A549 (cell line): ENCODE results near the gene SLC22A23. TPM values are rescaled to one million over a fixed set of nuclear protein-coding genes. Genes with fewer than 3 reads are reported as not detected.

ENCODE experiments used
- ATAC-seq, 2 experiments: fragments of 200-7000 bp in 1 of 2; fragments of >200 bp in 1 of 2; cut with Nextera tagmentation in 1 of 2; cut with Tn5 transposase in 1 of 2; 3 replicates each; pipeline versions ENCODE4 v1.8.0 to v1.9.1; 2018 to 2020; ENCODE audit warnings: mild to moderate bottlenecking in 1 of 2, moderate library complexity in 1 of 2
- CTCF ChIA-PET: fragments of 300-600 bp; sonication (Branson Sonifier 250); formaldehyde crosslinking; extraction: SDS; loops from one replicate; lab custom pipeline; 2021; ENCODE audit warnings: antibody characterized with exemption, inconsistent platforms; lab: Yijun Ruan, JAX
- POLR2A ChIA-PET: fragments of 350-600 bp; formaldehyde crosslinking; extraction: SDS; loops from one replicate; lab custom pipeline; 2021; ENCODE audit warnings: antibody characterized with exemption, inconsistent platforms; lab: Yijun Ruan, JAX
- DNase-seq, 2 experiments: peaks; one replicate each; pipeline versions ENCODE4 v3.0.0 to v3.0.0-alpha.2; 2011 to 2016; ENCODE audit warnings: low read depth in 1 of 2, low spot score in 1 of 2
- FAIRE-seq: peaks from 2 replicates; lab custom pipeline; 2011; peaks lifted over from hg19 to GRCh38; lab: Jason Lieb, UNC
- H3K27ac ChIP-seq, 2 experiments: fragments of >200 bp; sonication (Bioruptor Twin); formaldehyde crosslinking; 3 replicates each; pipeline ENCODE4 v1.5.1; 2016 to 2017
- H3K4me1 ChIP-seq: fragments of >200 bp; sonication (Bioruptor Twin); formaldehyde crosslinking; 3 replicates; pipeline ENCODE4 v1.6.1; 2016
- H3K4me2 ChIP-seq: fragments of >200 bp; sonication (Bioruptor Twin); formaldehyde crosslinking; 3 replicates; pipeline ENCODE4 v1.6.1; 2016
- H3K4me3 ChIP-seq: fragments of >200 bp; sonication (Bioruptor Twin); formaldehyde crosslinking; 3 replicates; pipeline ENCODE4 v1.5.1; 2016
- H3K9me3 ChIP-seq: fragments of >200 bp; sonication (Bioruptor Twin); formaldehyde crosslinking; 3 replicates; pipeline ENCODE4 v1.6.1; 2016
- BCL3 ChIP-seq: fragments of >200 bp; sonication (Bioruptor Twin); formaldehyde crosslinking; IDR thresholded peaks from 3 replicates; pipeline ENCODE4 v1.6.1; 2016
- E2F6 ChIP-seq: IDR thresholded peaks from 2 replicates; pipeline ENCODE4 v1.6.1; 2012; ENCODE audit warnings: low read depth, borderline replicate concordance
- ELK1 ChIP-seq: fragments of 150-350 bp; IDR thresholded peaks from 2 replicates; pipeline ENCODE4 v1.6.1; 2014; ENCODE audit warnings: low read depth, mild to moderate bottlenecking, low read length
- ESRRA ChIP-seq: fragments of 150-350 bp; IDR thresholded peaks from 2 replicates; pipeline ENCODE4 v1.6.1; 2014; ENCODE audit warnings: mild to moderate bottlenecking, low read length, borderline replicate concordance
- FOSB ChIP-seq: fragments of 250-450 bp; sonication (Bioruptor Pico); IDR thresholded peaks from 2 replicates; pipeline ENCODE4 v1.5.0; 2020; ENCODE audit warnings: mild to moderate bottlenecking, moderate library complexity
- FOXS1 ChIP-seq: fragments of 250-450 bp; sonication (Bioruptor Pico); IDR thresholded peaks from 2 replicates; pipeline ENCODE4 v1.5.0; 2020; ENCODE audit warnings: mild to moderate bottlenecking, moderate library complexity
- GATA3 ChIP-seq: IDR thresholded peaks from 2 replicates; pipeline ENCODE4 v1.6.1; 2012; ENCODE audit warnings: borderline replicate concordance
- HDAC2 ChIP-seq: fragments of 200-600 bp; sonication (generic); IDR thresholded peaks from 2 replicates; pipeline ENCODE4 v1.6.1; 2016
- HES2 ChIP-seq: fragments of >200 bp; sonication (Bioruptor Twin); formaldehyde crosslinking; IDR thresholded peaks from 2 replicates; pipeline ENCODE4 v1.6.1; 2016
- HOXA7 ChIP-seq: fragments of 250-450 bp; sonication (Bioruptor Pico); IDR thresholded peaks from 2 replicates; pipeline ENCODE4 v1.5.0; 2020; ENCODE audit warnings: mild to moderate bottlenecking, moderate library complexity
- HOXB5 ChIP-seq: fragments of 250-450 bp; sonication (Bioruptor Pico); IDR thresholded peaks from 2 replicates; pipeline ENCODE4 v1.5.0; 2020; ENCODE audit warnings: mild to moderate bottlenecking, moderate library complexity
- KDM5A ChIP-seq: fragments of 200-600 bp; sonication (generic); IDR thresholded peaks from 2 replicates; pipeline ENCODE4 v1.6.1; 2016; ENCODE audit warnings: antibody characterized with exemption, mild to moderate bottlenecking
- MAZ ChIP-seq: fragments of 150-350 bp; IDR thresholded peaks from 2 replicates; pipeline ENCODE4 v1.6.1; 2014; ENCODE audit warnings: antibody characterized with exemption, low read depth, low read length, borderline replicate concordance
- NR3C1 ChIP-seq: fragments of >200 bp; sonication (Bioruptor Twin); formaldehyde crosslinking; IDR thresholded peaks from 3 replicates; pipeline ENCODE4 v1.6.1; 2017
- RAD21 ChIP-seq, 2 experiments: fragments of >200 bp in 1 of 2; sonication (Bioruptor Twin) in 1 of 2; formaldehyde crosslinking in 1 of 2; IDR thresholded peaks in 1 of 2; conservative IDR thresholded peaks in 1 of 2; 2 replicates in 1 of 2; 3 replicates in 1 of 2; pipeline ENCODE4 v1.6.1; 2012 to 2018; ENCODE audit warnings: inconsistent platforms in 1 of 2
- RCOR1 ChIP-seq: fragments of 150-350 bp; IDR thresholded peaks from 2 replicates; pipeline ENCODE4 v1.6.1; 2014; ENCODE audit warnings: antibody characterized with exemption, low read length, low read depth
- REST ChIP-seq: fragments of 200-600 bp; sonication (generic); IDR thresholded peaks from 2 replicates; pipeline ENCODE4 v1.6.1; 2016; ENCODE audit warnings: antibody characterized with exemption, mild to moderate bottlenecking, moderate library complexity
- RFX5 ChIP-seq: fragments of 450-650 bp; IDR thresholded peaks from 2 replicates; pipeline ENCODE4 v1.7.1; 2014; ENCODE audit warnings: antibody characterized with exemption, mild to moderate bottlenecking, moderate library complexity
- SREBF2 ChIP-seq: fragments of 450-650 bp; IDR thresholded peaks from 2 replicates; pipeline ENCODE4 v1.6.1; 2014; ENCODE audit warnings: mild to moderate bottlenecking, moderate library complexity
- TP53 ChIP-seq: fragments of 250-450 bp; sonication (Bioruptor Pico); IDR thresholded peaks from 2 replicates; pipeline ENCODE4 v1.5.0; 2021; ENCODE audit warnings: mild to moderate bottlenecking, moderate library complexity
- USF2 ChIP-seq: fragments of 450-650 bp; IDR thresholded peaks from 2 replicates; pipeline ENCODE4 v1.6.1; 2014; ENCODE audit warnings: antibody characterized with exemption
- ZC3H11A ChIP-seq: fragments of 450-650 bp; IDR thresholded peaks from 2 replicates; pipeline ENCODE4 v1.6.1; 2014; ENCODE audit warnings: antibody characterized with exemption, mild to moderate bottlenecking
- ZNF302 ChIP-seq: fragments of 250-450 bp; sonication (Bioruptor Pico); IDR thresholded peaks from 2 replicates; pipeline ENCODE4 v1.9.0; 2021; ENCODE audit warnings: inconsistent platforms, mild to moderate bottlenecking, moderate library complexity
- WGBS: methylation state at CpG from one replicate; pipeline ENCODE4 v1.1.6; 2017; ENCODE audit errors: missing lambda C conversion rate; 5-methylcytosine and 5-hydroxymethylcytosine counted together
- polyA plus RNA-seq, 4 experiments: library from polyadenylated mRNA; depleted of rRNA in 3 of 4; stranded (reverse); fragments of >200 nt; fragmentation: RNase III in 1 of 4; extraction: RNeasy Plus Mini Kit Qiagen cat#74134 plus additional on column Dnase treatment in 1 of 4; gene quantifications; 2 replicates in 3 of 4; 3 replicates in 1 of 4; pipeline ENCODE4 v1.2.3, GENCODE V29; 2011 to 2017

SLC22A23 gene
- polyA plus RNA-seq, 2 of the 4 experiments (the other 2 are of a cell fraction): 4.4 to 6.2 TPM

GRCh38 chr6:3292431-3293197 lies 164.2 kb downstream of the SLC22A23 start (continued):
- no peak for TF ChIP-seq REST
- TF ChIP-seq, all 56 proteins: peak for 0

GRCh38 chr6:3291987-3292386 lies 164.9 kb downstream of the SLC22A23 start:
- CTCF ChIA-PET: interaction anchor here (0.7 to 1.9 kb wide), 3 partner anchors 152 to 456 kb away, joined by 3 to 8 read pairs (median 3); no protein-coding TSS in a partner anchor
- no peak overlapping the region for H3K4me2 ChIP-seq
- 95% methylated on average over 7 of the region's 7 CpGs for WGBS

GRCh38 chr6:3291346-3291745 lies 165.5 kb downstream of the SLC22A23 start:
- FAIRE-seq (no peak), DNase-seq (no peak), ATAC-seq (no peak)
- H3K4me2 ChIP-seq: no peak overlapping the region
- H3K27ac ChIP-seq: no peak overlapping the region
- WGBS: 92% methylated on average over 4 of the region's 4 CpGs
- H3K9me3 ChIP-seq: no peaks in the 10 kb centered on the region
- ChIA-PET CTCF (interaction anchor here (1.2 to 4.3 kb wide), 4 partner anchors 153 to 450 kb away, joined by 3 to 17 read pairs (median 6); no protein-coding TSS in a partner anchor), POLR2A (interaction anchor here (1.6 kb wide), 1 partner anchor 165 kb away, joined by 3 read pairs; the partner anchor contains the start of gene SLC22A23)
- no peak overlapping the region for H3K4me3 ChIP-seq
- TF ChIP-seq BCL3 (no peak), ELK1 (no peak), HDAC2 (no peak)
- no peaks in the 10 kb centered on the region; the same call in 2 of the 3 replicates for H3K4me1 ChIP-seq

More at GRCh38 chr6:3291987-3292386, 164.9 kb downstream of the SLC22A23 start:
- Histone ChIP-seq H3K4me3 (no peak overlapping the region), H3K27ac (no peak overlapping the region), H3K4me1 (peaks cover 6% of the 10 kb centered on the region), H3K9me3 (no peaks in the 10 kb centered on the region)
- POLR2A ChIA-PET: no interaction called here
- ATAC-seq (no peak), DNase-seq (no peak), FAIRE-seq (no peak)
- no peak for TF ChIP-seq HOXA7 (CRISPR knock-in tag)
- TF ChIP-seq NR3C1: no peak
- no peak for TF ChIP-seq TP53 (CRISPR knock-in tag)
- no peak for TF ChIP-seq RFX5
- TF ChIP-seq ZC3H11A: no peak
- no peak for TF ChIP-seq MAZ
- no peak for TF ChIP-seq FOSB
- no peak for TF ChIP-seq ZNF302
- TF ChIP-seq HOXB5 (CRISPR knock-in tag): no peak
- no peak for TF ChIP-seq HES2
- TF ChIP-seq HDAC2: no peak
- TF ChIP-seq ESRRA: no peak
- no peak for TF ChIP-seq E2F6
- TF ChIP-seq KDM5A: no peak
- no peak for TF ChIP-seq GATA3
- no peak for TF ChIP-seq SREBF2
- TF ChIP-seq RCOR1: no peak
- TF ChIP-seq FOXS1 (CRISPR knock-in tag): no peak
- no peak for TF ChIP-seq RAD21 (conservative IDR thresholded peaks at IDR 0.05 in 1 of 2, IDR thresholded peaks at IDR 0.05 in 1 of 2)
- TF ChIP-seq USF2: no peak
